Aorta (tissue), 5 donors: ENCODE measurements around the gene AMOT. TPM values are rescaled to one million over a fixed set of nuclear protein-coding genes. Genes with fewer than 3 reads are reported as not detected.

Experiments
- ATAC-seq: fragments of 200-7000 bp; cut with Tn5 transposase; one replicate; pipeline ENCODE4 v1.9.1; 2022; ENCODE audit warnings: moderate library complexity; ENCODE audit not compliant: low FRiP score
- DNase-seq, 2 donors: peaks; one replicate each; pipeline ENCODE4 v3.0.0-alpha.2; 2020
- H3K27ac ChIP-seq, 2 donors: one replicate each; pipeline ENCODE4 v1.5.1; 2013; ENCODE audit warnings: low read length in 2 of 2, mild to moderate bottlenecking in 2 of 2, moderate library complexity in 2 of 2, control low read depth in 1 of 2, inconsistent platforms in 1 of 2, low read depth in 1 of 2
- H3K27me3 ChIP-seq, 2 donors: one replicate each; pipeline ENCODE4 v1.6.1; 2013; ENCODE audit warnings: control low read depth in 1 of 2, low read length in 1 of 2, mild to moderate bottlenecking in 1 of 2, moderate library complexity in 1 of 2; ENCODE audit not compliant: insufficient read depth in 2 of 2, control insufficient read depth in 1 of 2
- H3K36me3 ChIP-seq, 2 donors: one replicate each; pipeline ENCODE4 v1.6.1; 2013; ENCODE audit warnings: control low read depth in 1 of 2, low read length in 1 of 2, mild to moderate bottlenecking in 1 of 2; ENCODE audit not compliant: insufficient read depth in 2 of 2, control insufficient read depth in 1 of 2
- H3K4me1 ChIP-seq, 2 donors: one replicate each; pipeline ENCODE4 v1.6.1; 2013; ENCODE audit warnings: low read length in 2 of 2, control low read depth in 1 of 2, mild to moderate bottlenecking in 1 of 2, moderate library complexity in 1 of 2; ENCODE audit not compliant: insufficient read depth in 2 of 2, control insufficient read depth in 1 of 2
- H3K4me3 ChIP-seq, 2 donors: one replicate each; pipeline ENCODE4 v1.5.1; 2013; ENCODE audit warnings: low read length in 2 of 2, control low read depth in 1 of 2, mild to moderate bottlenecking in 1 of 2
- H3K9me3 ChIP-seq: one replicate; pipeline ENCODE4 v1.6.1; 2013; ENCODE audit warnings: mild to moderate bottlenecking, low read length; ENCODE audit not compliant: control insufficient read depth
- WGBS, 2 donors: extraction: QIAGEN DNeasy Blood & Tissue Kit; methylation state at CpG; one replicate each; pipeline ENCODE4 v1.1.7; 2013; 5-methylcytosine and 5-hydroxymethylcytosine counted together
- intact Hi-C, 2 donors: fragments of 100-400 bp; cut with DNase I; formaldehyde crosslinking; loops; one replicate each; pipeline versions ENCODE4 v1.14.2 to v1.15.0; 2022
- polyA plus RNA-seq, 2 donors: library from polyadenylated mRNA; stranded (reverse); fragments of 200-250 nt; gene quantifications; one replicate each; pipeline ENCODE4 v1.2.3, GENCODE V29; 2013
- total RNA-seq, 2 donors: library from RNA; stranded (reverse); fragmentation: NEBNext Ultra II Directional; extraction: Animal tissue kit (Norgen Biotek cat#: 25700); gene quantifications; one replicate each; pipeline ENCODE4 v1.2.1, GENCODE V29; 2021
- donor health status: healthy with polysubstance abuse.
- donor health status: Bipolar disorder and iron deficiency.
- donor health status: DM: no; HTN: no; CAD: no.
- donor health status: DM: no; HTN: no; CAD: no.
- donor health status: DM: yes; HTN: yes; CAD: no.

Gene AMOT
- total and polyA plus RNA-seq, 4 donors: 4.0 to 17.3 (median 9.0) TPM

- 53 to 90% methylated on average over 3 of the region's 3 CpGs for WGBS, 2 donors
- Histone ChIP-seq H3K4me1 (no peaks in the 10 kb centered on the region), H3K27me3 (no peaks in the 10 kb centered on the region), H3K4me3 (no peak overlapping the region), H3K27ac (no peak overlapping the region), H3K9me3 (no peaks in the 10 kb centered on the region), H3K36me3 (no peaks in the 10 kb centered on the region)
- intact Hi-C loops: no loop called here
- DNase-seq (no peak), ATAC-seq (no peak)
These were observed 8.0 kb downstream of the AMOT start for GRCh38 chrX:112832481-112833095.

GRCh38 chrX:112830540-112830939, 10.1 kb downstream of the AMOT start:
- intact Hi-C loops: no loop called here
- 71 to 96% methylated on average over 3 of the region's 3 CpGs for WGBS, 2 donors
- no peak for ATAC-seq
- Histone ChIP-seq H3K27ac (no peak overlapping the region), H3K4me3 (no peak overlapping the region), H3K4me1 (no peaks in the 10 kb centered on the region), H3K27me3 (no peaks in the 10 kb centered on the region), H3K9me3 (no peaks in the 10 kb centered on the region), H3K36me3 (no peaks in the 10 kb centered on the region)
- no peak for DNase-seq

- WGBS, 2 donors: 80 to 94% methylated on average over 1 of the region's 1 CpG
- Histone ChIP-seq H3K4me1 (no peaks in the 10 kb centered on the region), H3K9me3 (no peaks in the 10 kb centered on the region), H3K36me3 (no peaks in the 10 kb centered on the region), H3K27ac (no peak overlapping the region), H3K4me3 (no peak overlapping the region), H3K27me3 (no peaks in the 10 kb centered on the region)
- no peak for ATAC-seq
- no peak for DNase-seq
- intact Hi-C loops: no loop called here
These were observed 13.2 kb downstream of the AMOT start for GRCh38 chrX:112827292-112827903.

DNA sequence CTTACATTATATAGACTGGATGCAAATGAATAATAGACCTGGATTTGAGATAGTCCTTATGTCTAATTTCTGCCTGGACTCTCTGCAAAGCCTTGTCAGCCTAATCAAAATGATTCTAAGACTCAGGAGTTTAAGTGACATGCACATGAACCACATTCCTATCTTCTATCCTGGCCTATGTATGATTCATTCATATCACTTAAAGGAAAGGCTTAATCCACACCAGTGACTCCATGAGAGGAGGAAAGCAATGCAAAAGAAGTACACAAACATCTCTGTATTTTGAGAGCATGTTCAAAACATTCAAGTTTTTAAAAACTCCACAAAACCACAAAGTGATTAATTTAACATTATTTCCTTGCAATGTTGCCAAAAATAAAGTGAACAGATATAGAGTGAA, 14.6 kb downstream of the AMOT start:
- H3K4me1 ChIP-seq: no peaks in the 10 kb centered on the region
- no peak overlapping the region for H3K4me3 ChIP-seq
- H3K9me3 ChIP-seq: no peaks in the 10 kb centered on the region
- ATAC-seq: no peak
- H3K27me3 ChIP-seq: no peaks in the 10 kb centered on the region
- no peak for DNase-seq
- no peak overlapping the region for H3K27ac ChIP-seq
- intact Hi-C loops: no loop called here
- no peaks in the 10 kb centered on the region for H3K36me3 ChIP-seq

- no peaks in the 10 kb centered on the region for H3K27me3 ChIP-seq
- H3K27ac ChIP-seq: no peak overlapping the region
- ATAC-seq: no peak
- H3K9me3 ChIP-seq: no peaks in the 10 kb centered on the region
- no peaks in the 10 kb centered on the region for H3K36me3 ChIP-seq
- intact Hi-C loops: no loop called here
- no peak for DNase-seq
- 63 to 92% methylated on average over 7 of the region's 7 CpGs for whole genome bisulfite sequencing, 2 donors
- no peak overlapping the region for H3K4me3 ChIP-seq
- no peaks in the 10 kb centered on the region for H3K4me1 ChIP-seq
These were observed 17.7 kb downstream of the AMOT start for GRCh38 chrX:112822892-112823291.

- 78 to 79% methylated on average over 3 of the region's 3 CpGs for WGBS, 2 donors
These were observed 20.0 kb downstream of the AMOT start for GRCh38 chrX:112820364-112821268.

DNA sequence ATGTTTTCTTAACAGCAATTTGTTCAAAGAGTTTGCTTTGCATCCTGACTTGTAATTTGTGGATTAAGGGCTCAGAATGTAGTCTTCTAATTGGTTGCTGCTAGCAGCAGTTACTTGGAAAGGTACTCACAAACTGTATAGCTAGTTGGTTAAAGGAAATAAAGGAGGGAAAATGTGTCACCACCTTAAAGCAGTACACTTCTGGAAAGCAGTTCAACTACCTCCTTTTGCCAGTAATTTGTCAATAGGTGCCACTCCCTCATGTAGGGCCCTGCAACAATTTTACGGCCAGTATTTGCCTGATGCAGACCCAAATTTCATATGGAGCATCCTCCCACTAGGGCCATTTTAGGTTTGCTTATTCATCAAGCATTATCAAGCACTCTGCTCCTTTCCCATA, 20.8 kb downstream of the AMOT start:
- no peak overlapping the region for H3K27ac ChIP-seq
- intact Hi-C loops: no loop called here
- WGBS, 2 donors: 85 to 89% methylated on average over 1 of the region's 1 CpG
- no peaks in the 10 kb centered on the region for H3K36me3 ChIP-seq
- no peaks in the 10 kb centered on the region for H3K27me3 ChIP-seq
- H3K9me3 ChIP-seq: no peaks in the 10 kb centered on the region
- H3K4me3 ChIP-seq: no peak overlapping the region
- no peaks in the 10 kb centered on the region for H3K4me1 ChIP-seq
- ATAC-seq (no peak), DNase-seq (no peak)

More at GRCh38 chrX:112820364-112821268, 20.0 kb downstream of the AMOT start:
- DNase-seq: no peak
- ATAC-seq: no peak
- intact Hi-C loops: no loop called here
- H3K4me1 ChIP-seq: no peaks in the 10 kb centered on the region
- H3K27ac ChIP-seq: no peak overlapping the region
- no peak overlapping the region for H3K4me3 ChIP-seq
- no peaks in the 10 kb centered on the region for H3K27me3 ChIP-seq
- no peaks in the 10 kb centered on the region for H3K36me3 ChIP-seq
- H3K9me3 ChIP-seq: no peaks in the 10 kb centered on the region

- no peak overlapping the region for H3K4me3 ChIP-seq
- no peak overlapping the region for H3K27ac ChIP-seq
- H3K36me3 ChIP-seq: no peaks in the 10 kb centered on the region
- no peak for DNase-seq
- ATAC-seq: peak; percentile 47
- H3K27me3 ChIP-seq: no peaks in the 10 kb centered on the region
- H3K4me1 ChIP-seq: no peaks in the 10 kb centered on the region
- intact Hi-C loops: no loop called here
- H3K9me3 ChIP-seq: no peaks in the 10 kb centered on the region
- 33 to 39% methylated on average over 2 of the region's 2 CpGs for WGBS, 2 donors
These were observed 21.5 kb downstream of the AMOT start for GRCh38 chrX:112819008-112819640.
